ENCODE results near the gene PPP1R1C. TPM values are rescaled to one million over a fixed set of nuclear protein-coding genes. Genes with fewer than 3 reads are reported as not detected.

Gene PPP1R1C
- total and polyA plus RNA-seq, 2 of the 13 experiments (the other 11 are each of a cell fraction or from before 2014, with no cell fraction given): 1.5 to 3.5 TPM

DNA sequence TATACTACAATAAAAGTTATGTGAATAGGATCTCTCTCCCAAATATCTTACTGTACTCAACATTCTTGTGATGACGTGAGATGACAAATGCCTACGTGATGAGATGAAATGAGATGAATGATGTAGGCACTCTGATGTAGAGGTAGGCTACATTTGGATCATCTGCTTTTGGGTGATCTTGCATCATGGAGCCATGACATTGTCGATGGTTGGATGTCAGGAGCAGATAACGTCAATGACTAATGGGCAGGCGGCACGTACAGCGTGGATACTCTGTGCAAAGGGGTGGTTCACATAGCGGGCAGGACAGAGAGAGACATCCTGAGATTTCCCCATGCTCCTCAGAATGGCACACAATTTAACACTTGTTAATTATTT is 40.8 kb upstream of the PPP1R1C start:
- FAIRE-seq (no peak), DNase-seq (ENCODE audit: low spot score) (no peak), ATAC-seq (no peak; the same call in 2 of the 3 replicates)
- CTCF ChIA-PET (ENCODE audit: low intra/inter-chr PET ratio, low total read pairs): no interaction called here
- H3K4me2 ChIP-seq (ENCODE audit: low read depth, low read length): no peak overlapping the region
- TF ChIP-seq SNAPC4 (CRISPR knock-in tag; IDR thresholded peaks at IDR 0.05): no peak
- no peak for TF ChIP-seq ZNF496 (CRISPR knock-in tag; IDR thresholded peaks at IDR 0.05; ENCODE audit: insufficient replicate concordance)
- TF ChIP-seq ATF7 (IDR thresholded peaks at IDR 0.05): no peak
- TF ChIP-seq ATF7 (CRISPR knock-in tag; IDR thresholded peaks at IDR 0.05): no peak
- peak; percentile 11; the same call in 1 of the 2 replicates for TF ChIP-seq EHMT2 (IDR thresholded peaks at IDR 0.05; ENCODE audit: borderline replicate concordance, low read depth, low read length)
- TF ChIP-seq ETV6 (CRISPR knock-in tag; conservative IDR thresholded peaks at IDR 0.05): no peak
- 0 out of 2 replicates have a peak, but pooled peaks have one; percentile 25 for TF ChIP-seq ZBTB33 (CRISPR knock-in tag; IDR thresholded peaks at IDR 0.05)
- TF ChIP-seq MAF1 (CRISPR knock-in tag; IDR thresholded peaks at IDR 0.05; ENCODE audit: borderline replicate concordance): no peak
- TF ChIP-seq ZNF619 (CRISPR knock-in tag; IDR thresholded peaks at IDR 0.05): no peak
- TF ChIP-seq, protein P1, sequence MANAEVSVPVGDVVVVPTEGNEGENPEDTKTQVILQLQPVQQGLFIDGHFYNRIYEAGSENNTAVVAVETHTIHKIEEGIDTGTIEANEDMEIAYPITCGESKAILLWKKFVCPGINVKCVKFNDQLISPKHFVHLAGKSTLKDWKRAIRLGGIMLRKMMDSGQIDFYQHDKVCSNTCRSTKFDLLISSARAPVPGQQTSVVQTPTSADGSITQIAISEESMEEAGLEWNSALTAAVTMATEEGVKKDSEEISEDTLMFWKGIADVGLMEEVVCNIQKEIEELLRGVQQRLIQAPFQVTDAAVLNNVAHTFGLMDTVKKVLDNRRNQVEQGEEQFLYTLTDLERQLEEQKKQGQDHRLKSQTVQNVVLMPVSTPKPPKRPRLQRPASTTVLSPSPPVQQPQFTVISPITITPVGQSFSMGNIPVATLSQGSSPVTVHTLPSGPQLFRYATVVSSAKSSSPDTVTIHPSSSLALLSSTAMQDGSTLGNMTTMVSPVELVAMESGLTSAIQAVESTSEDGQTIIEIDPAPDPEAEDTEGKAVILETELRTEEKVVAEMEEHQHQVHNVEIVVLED (CRISPR knock-in tag; IDR thresholded peaks at IDR 0.05; ENCODE audit: borderline replicate concordance): no peak
- 0 out of 2 replicates have a peak, but pooled peaks have one; percentile 23 for TF ChIP-seq ZMYM4 (CRISPR knock-in tag; IDR thresholded peaks at IDR 0.05)
- TF ChIP-seq HNRNPK (IDR thresholded peaks at IDR 0.05; ENCODE audit: low read depth, low read length, poor library complexity, severe bottlenecking): no peak
- TF ChIP-seq ZBTB38 (CRISPR knock-in tag; IDR thresholded peaks at IDR 0.05): 0 out of 2 replicates have a peak, but pooled peaks have one; percentile 52
- peak; percentile 7; the same call in 1 of the 2 replicates for TF ChIP-seq ZNF644 (CRISPR knock-in tag; IDR thresholded peaks at IDR 0.05; ENCODE audit: low read depth)
- no TSS peak for BruUV-seq (replicated peaks)
- POLR2A ChIA-PET: no interaction called here
- H3K4me1 ChIP-seq (ENCODE audit: insufficient read depth, low read length): peaks cover 45% of the 10 kb centered on the region
- no peak overlapping the region for H2AFZ ChIP-seq (ENCODE audit: low read length)
- no peak overlapping the region for H3K4me3 ChIP-seq (replicated peaks in 1 of 3; ENCODE audit: insufficient read depth in 1 of 3, low read depth in 2 of 3, low read length in 3 of 3)
- intact Hi-C loops (cut with micrococcal nuclease; ENCODE audit: unreplicated experiment) (loop anchor here (1.0 to 2.0 kb wide), 2 partner anchors 9 to 40 kb away; no protein-coding TSS in a partner anchor), in situ Hi-C loops (cut with HindIII; ENCODE audit: extremely low pct_ligation_motif_present, low pct_unique_long_range_greater_than_20kb) (loop anchor here (5.0 kb wide), 1 partner anchor 33 kb away; no protein-coding TSS in a partner anchor)
- no peaks in the 10 kb centered on the region for H3K27me3 ChIP-seq (ENCODE audit: control insufficient read depth in 1 of 2, insufficient read depth in 2 of 2, low read length in 2 of 2)
- H3K36me3 ChIP-seq (replicated peaks in 1 of 2; ENCODE audit: control insufficient read depth in 1 of 2, insufficient read depth in 2 of 2, low read length in 2 of 2): no peaks in the 10 kb centered on the region
- H3K27ac ChIP-seq (ENCODE audit: extremely low read length, insufficient read depth, low read length): peak overlapping the region; percentile 66
- H4K20me1 ChIP-seq (ENCODE audit: insufficient read depth, low read length): no peaks in the 10 kb centered on the region
- no peak overlapping the region for H3K9ac ChIP-seq (ENCODE audit: insufficient read depth, low read depth, low read length)
- H3K79me2 ChIP-seq (ENCODE audit: insufficient read depth, low read length): no peaks in the 10 kb centered on the region
- WGBS (ENCODE audit: low lambda C conversion rate): 92% methylated on average over 8 of the region's 8 CpGs
- no peaks in the 10 kb centered on the region for H3K9me3 ChIP-seq (ENCODE audit: low read length)
